ENCODE results near the gene MTUS2.

DNA sequence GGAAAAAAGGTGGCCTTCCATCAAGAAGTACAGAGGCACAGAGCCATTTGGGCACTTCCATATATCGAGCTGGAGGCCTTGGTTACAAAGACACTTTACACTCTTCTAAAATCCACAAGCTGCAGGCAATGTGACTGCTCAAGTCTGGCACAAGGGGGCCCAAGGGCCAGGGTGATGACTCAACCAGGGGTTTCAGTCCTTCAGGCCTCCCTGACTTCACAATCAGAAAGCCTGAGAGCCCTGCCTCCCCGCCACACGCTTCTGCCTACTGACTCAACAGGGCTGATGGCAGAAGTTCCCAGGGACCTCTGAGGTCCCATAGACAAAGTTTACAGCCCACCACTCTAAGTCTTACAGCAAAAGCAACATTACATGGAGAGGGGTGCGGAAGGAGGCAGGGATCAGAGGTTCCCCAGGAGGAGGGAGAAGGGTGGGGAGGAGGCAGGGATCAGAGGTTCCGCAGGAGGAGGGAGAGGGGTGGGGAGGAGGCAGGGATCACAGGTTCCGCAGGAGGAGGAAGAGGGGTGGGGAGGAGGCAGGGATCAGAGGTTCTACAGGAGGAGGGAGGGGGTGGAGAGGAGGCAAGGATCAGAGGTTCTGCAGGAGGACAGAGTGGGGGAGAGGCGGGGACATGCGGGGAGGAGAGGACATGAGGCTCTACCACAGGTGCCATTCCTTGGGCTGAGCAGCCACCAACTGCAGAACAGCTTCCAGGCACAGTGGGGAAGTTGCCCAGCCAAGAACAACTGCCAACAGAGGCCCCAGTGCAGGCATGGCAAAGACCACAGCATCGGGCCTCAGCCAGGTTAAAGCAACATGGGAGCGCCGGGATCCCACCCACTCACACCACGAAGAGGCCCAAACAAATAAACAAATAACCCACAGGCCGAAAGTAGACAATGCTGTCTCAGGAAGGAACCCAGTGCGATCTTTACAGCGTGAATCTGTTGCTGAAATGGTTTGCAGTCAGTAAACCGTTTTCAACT, 723.4 kb downstream of the MTUS2 start:
- TF ChIP-seq POLR2A (IDR thresholded peaks at IDR 0.05) (no peak), POLR2AphosphoS5 (IDR thresholded peaks at IDR 0.05) (no peak)
- TF ChIP-seq, protein P1, sequence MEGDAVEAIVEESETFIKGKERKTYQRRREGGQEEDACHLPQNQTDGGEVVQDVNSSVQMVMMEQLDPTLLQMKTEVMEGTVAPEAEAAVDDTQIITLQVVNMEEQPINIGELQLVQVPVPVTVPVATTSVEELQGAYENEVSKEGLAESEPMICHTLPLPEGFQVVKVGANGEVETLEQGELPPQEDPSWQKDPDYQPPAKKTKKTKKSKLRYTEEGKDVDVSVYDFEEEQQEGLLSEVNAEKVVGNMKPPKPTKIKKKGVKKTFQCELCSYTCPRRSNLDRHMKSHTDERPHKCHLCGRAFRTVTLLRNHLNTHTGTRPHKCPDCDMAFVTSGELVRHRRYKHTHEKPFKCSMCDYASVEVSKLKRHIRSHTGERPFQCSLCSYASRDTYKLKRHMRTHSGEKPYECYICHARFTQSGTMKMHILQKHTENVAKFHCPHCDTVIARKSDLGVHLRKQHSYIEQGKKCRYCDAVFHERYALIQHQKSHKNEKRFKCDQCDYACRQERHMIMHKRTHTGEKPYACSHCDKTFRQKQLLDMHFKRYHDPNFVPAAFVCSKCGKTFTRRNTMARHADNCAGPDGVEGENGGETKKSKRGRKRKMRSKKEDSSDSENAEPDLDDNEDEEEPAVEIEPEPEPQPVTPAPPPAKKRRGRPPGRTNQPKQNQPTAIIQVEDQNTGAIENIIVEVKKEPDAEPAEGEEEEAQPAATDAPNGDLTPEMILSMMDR (IDR thresholded peaks at IDR 0.05) = no peak
